GM12878 (cell line): Measurements from ENCODE around the gene CFAP99. TPM values are rescaled to one million over a fixed set of nuclear protein-coding genes. Genes with fewer than 3 reads are reported as not detected.

ENCODE experiments used
- CEBPB ChIP-seq, 2 experiments: fragments of 150-350 bp in 1 of 2; IDR thresholded peaks; 2 replicates each; pipeline ENCODE4 v1.6.1; 2012 to 2014; ENCODE audit warnings: low read depth in 2 of 2, low read length in 2 of 2, borderline replicate concordance in 1 of 2, inconsistent platforms in 1 of 2
- CHD2 ChIP-seq: IDR thresholded peaks from 2 replicates; pipeline ENCODE4 v1.6.1; 2011; ENCODE audit warnings: low read depth, low read length, improper control_type of control experiment, borderline replicate concordance
- ELK1 ChIP-seq: IDR thresholded peaks from 2 replicates; pipeline ENCODE4 v1.6.1; 2012; ENCODE audit warnings: low read depth, low read length, improper control_type of control experiment
- EZH2 ChIP-seq: IDR thresholded peaks from 2 replicates; pipeline ENCODE4 v1.6.1; 2012; ENCODE audit warnings: low read depth, mild to moderate bottlenecking, control low read depth, inconsistent platforms, low read length, borderline replicate concordance; ENCODE audit not compliant: control insufficient read depth
- GATAD2B ChIP-seq: fragments of 450-650 bp; conservative IDR thresholded peaks from 2 replicates; pipeline ENCODE4 v1.6.1; 2017; ENCODE audit warnings: low read depth, mild to moderate bottlenecking, moderate library complexity
- HDAC2 ChIP-seq: fragments of 200-600 bp; sonication (generic); IDR thresholded peaks from 2 replicates; pipeline ENCODE4 v1.6.1; 2017
- IKZF2 ChIP-seq, 2 experiments: fragments of 450-650 bp; IDR thresholded peaks; 2 replicates each; pipeline ENCODE4 v1.6.1; 2017; ENCODE audit warnings: mild to moderate bottlenecking in 2 of 2, moderate library complexity in 2 of 2
- IRF4 ChIP-seq: IDR thresholded peaks from 2 replicates; pipeline ENCODE4 v1.6.1; 2011; ENCODE audit warnings: low read depth, low read length
- JUND ChIP-seq: IDR thresholded peaks from 2 replicates; pipeline ENCODE4 v1.6.1; 2012; ENCODE audit warnings: low read depth, mild to moderate bottlenecking, low read length, improper control_type of control experiment, moderate library complexity
- KAT2A ChIP-seq: conservative IDR thresholded peaks from 2 replicates; pipeline ENCODE4 v1.6.1; 2011; ENCODE audit warnings: low read depth, low read length; ENCODE audit not compliant: control insufficient read depth
- KLF5 ChIP-seq: fragments of 450-650 bp; IDR thresholded peaks from 2 replicates; pipeline ENCODE4 v1.6.1; 2014; ENCODE audit warnings: mild to moderate bottlenecking; ENCODE audit not compliant: partially characterized antibody
- MTA2 ChIP-seq: fragments of 450-650 bp; IDR thresholded peaks from 2 replicates; pipeline ENCODE4 v1.6.1; 2016; ENCODE audit warnings: low read depth, mild to moderate bottlenecking, moderate library complexity
- MXI1 ChIP-seq: fragments of 150-350 bp; IDR thresholded peaks from 2 replicates; pipeline ENCODE4 v1.6.1; 2011; ENCODE audit warnings: low read depth, mild to moderate bottlenecking, inconsistent platforms, low read length, improper control_type of control experiment
- NR2C1 ChIP-seq: fragments of 450-650 bp; IDR thresholded peaks from 2 replicates; pipeline ENCODE4 v1.6.1; 2017; ENCODE audit warnings: antibody characterized with exemption, mild to moderate bottlenecking, moderate library complexity
- PBX3 ChIP-seq: IDR thresholded peaks from 2 replicates; pipeline ENCODE4 v1.6.1; 2011; ENCODE audit warnings: mild to moderate bottlenecking, low read depth, low read length, moderate library complexity; ENCODE audit not compliant: insufficient replicate concordance
- RB1 ChIP-seq: fragments of 450-650 bp; formaldehyde crosslinking; IDR thresholded peaks from 2 replicates; pipeline ENCODE4 v1.6.1; 2017; ENCODE audit warnings: mild to moderate bottlenecking, borderline replicate concordance
- SIX5 ChIP-seq: IDR thresholded peaks from 2 replicates; pipeline ENCODE4 v1.6.1; 2011; ENCODE audit warnings: mild to moderate bottlenecking, low read depth, low read length, moderate library complexity; ENCODE audit not compliant: severe bottlenecking
- SMARCA5 ChIP-seq: fragments of 450-650 bp; IDR thresholded peaks from 2 replicates; pipeline ENCODE4 v1.6.1; 2017; ENCODE audit warnings: mild to moderate bottlenecking
- SMC3 ChIP-seq: IDR thresholded peaks from 2 replicates; pipeline ENCODE4 v1.6.1; 2011; ENCODE audit warnings: low read length, improper control_type of control experiment, borderline replicate concordance
- SUPT20H ChIP-seq: IDR thresholded peaks from 2 replicates; pipeline ENCODE4 v1.6.1; 2011; ENCODE audit warnings: low read depth, mild to moderate bottlenecking, low read length, moderate library complexity, borderline replicate concordance; ENCODE audit not compliant: control insufficient read depth
- TCF7 ChIP-seq: IDR thresholded peaks from 2 replicates; pipeline ENCODE4 v1.6.1; 2014; ENCODE audit warnings: antibody characterized with exemption, borderline replicate concordance
- ZNF207 ChIP-seq: fragments of 450-650 bp; IDR thresholded peaks from 2 replicates; pipeline ENCODE4 v1.6.1; 2014; ENCODE audit warnings: antibody characterized with exemption, mild to moderate bottlenecking, borderline replicate concordance
- ZNF24 ChIP-seq: fragments of 450-650 bp; IDR thresholded peaks from 2 replicates; pipeline ENCODE4 v1.6.1; 2017; ENCODE audit warnings: antibody characterized with exemption, mild to moderate bottlenecking
- polyA plus RNA-seq, 11 experiments: library from polyadenylated mRNA; depleted of rRNA in 4 of 11; unstranded in 6 of 11; stranded (reverse) in 5 of 11; fragments of >200 nt; fragmentation: Nextera tagmentation in 4 of 11; fragmentation: Illumina TruSeq in 1 of 11; extraction: Ambion mirVana in 4 of 11; extraction: Trizol in 1 of 11; gene quantifications; 1 replicate in 1 of 11; 2 replicates in 10 of 11; pipeline versions ENCODE4 v1.2.1 to v1.2.3, GENCODE V29; 2011 to 2016; ENCODE audit warnings: inconsistent platforms in 2 of 11, missing spikeins in 2 of 11, low read depth in 1 of 11
- total RNA-seq, 4 experiments: library from RNA; depleted of rRNA in 3 of 4; stranded (reverse); fragments of >200 nt in 3 of 4; fragmentation: Illumina TruSeq in 1 of 4; extraction: Trizol in 1 of 4; gene quantifications; 2 replicates each; pipeline versions ENCODE4 v1.2.1 to v1.2.3, GENCODE V29; 2013 to 2021
- TF ChIP-seq, protein P1 (sequence below): fragments of 450-650 bp; IDR thresholded peaks from 2 replicates; pipeline ENCODE4 v1.6.1; 2014; ENCODE audit warnings: mild to moderate bottlenecking
- TF ChIP-seq, protein P2 (sequence below): IDR thresholded peaks from 2 replicates; pipeline ENCODE4 v1.6.1; 2012; ENCODE audit warnings: low read depth, low read length, improper control_type of control experiment

The CFAP99 gene
- total and polyA plus RNA-seq, 10 of the 15 experiments (the other 5 are each of a cell fraction or from before 2014, with no cell fraction given) = not detected

DNA sequence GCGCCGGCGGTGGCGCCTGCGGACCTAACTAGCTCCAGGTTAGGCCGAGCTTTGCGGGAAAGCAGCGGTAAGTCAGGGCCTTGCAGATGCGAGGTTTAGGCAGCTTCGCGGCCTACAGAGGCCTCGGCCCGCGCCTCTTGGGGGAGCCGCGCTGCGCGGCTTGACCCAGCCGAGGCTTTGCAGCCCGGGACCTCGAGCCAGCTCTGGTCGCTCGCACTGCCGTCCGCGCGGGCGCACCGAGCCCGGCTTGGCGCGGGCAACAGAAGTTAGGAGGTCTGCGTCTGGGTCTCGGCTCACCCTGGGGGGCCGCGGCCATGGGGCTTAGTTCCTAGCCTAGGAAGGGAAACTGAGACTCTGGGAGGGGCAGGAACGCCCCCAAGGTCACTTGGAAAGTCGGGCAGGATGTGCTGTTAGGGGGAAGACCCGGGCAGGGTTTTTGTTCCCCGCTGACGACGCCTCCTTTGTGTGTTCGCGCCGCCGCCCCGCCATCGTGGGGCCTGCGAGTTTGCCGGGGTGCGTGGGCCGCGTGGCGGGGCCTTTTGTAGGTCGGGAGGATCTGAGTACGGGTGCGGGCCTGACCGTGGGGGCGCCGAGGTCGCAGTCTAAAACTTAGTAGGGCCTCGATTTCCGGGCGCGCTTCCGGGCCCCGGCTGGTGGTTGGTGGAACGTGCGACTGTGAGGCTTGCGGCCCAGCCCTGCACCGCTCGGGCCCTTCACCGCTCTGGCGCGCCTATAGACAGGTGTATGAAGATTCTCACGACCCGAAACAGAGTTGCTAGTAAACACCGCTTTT is 50.6 kb downstream of the CFAP99 start (continued):
- TF ChIP-seq, protein P1, sequence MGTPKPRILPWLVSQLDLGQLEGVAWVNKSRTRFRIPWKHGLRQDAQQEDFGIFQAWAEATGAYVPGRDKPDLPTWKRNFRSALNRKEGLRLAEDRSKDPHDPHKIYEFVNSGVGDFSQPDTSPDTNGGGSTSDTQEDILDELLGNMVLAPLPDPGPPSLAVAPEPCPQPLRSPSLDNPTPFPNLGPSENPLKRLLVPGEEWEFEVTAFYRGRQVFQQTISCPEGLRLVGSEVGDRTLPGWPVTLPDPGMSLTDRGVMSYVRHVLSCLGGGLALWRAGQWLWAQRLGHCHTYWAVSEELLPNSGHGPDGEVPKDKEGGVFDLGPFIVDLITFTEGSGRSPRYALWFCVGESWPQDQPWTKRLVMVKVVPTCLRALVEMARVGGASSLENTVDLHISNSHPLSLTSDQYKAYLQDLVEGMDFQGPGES = no peak
- TF ChIP-seq PBX3 (no peak), HDAC2 (no peak), KAT2A (no peak), SUPT20H (no peak), CEBPB (IDR thresholded peaks at IDR 0.05; ENCODE audit: borderline replicate concordance in 1 of 2, low read depth in 2 of 2, low read length in 2 of 2) (no peak), ELK1 (peak; percentile 33; the same call in 1 of the 2 replicates), SMARCA5 (0 out of 2 replicates have a peak, but pooled peaks have one; percentile 37), MTA2 (no peak), IKZF2 (IDR thresholded peaks at IDR 0.05) (peak; percentile 34 to 49; a peak in 1 of 4 replicates), SIX5 (no peak), MXI1 (no peak; the same call in 1 of the 2 replicates), RB1 (peak; percentile 23; the same call in 1 of the 2 replicates), SMC3 (no peak), JUND (no peak), ZNF24 (no peak), GATAD2B (peak; percentile 52), KLF5 (no peak), TCF7 (no peak), ZNF207 (no peak; the same call in 1 of the 2 replicates), CHD2 (no peak), IRF4 (no peak), NR2C1 (no peak), EZH2 (no peak)
- TF ChIP-seq, protein P2, sequence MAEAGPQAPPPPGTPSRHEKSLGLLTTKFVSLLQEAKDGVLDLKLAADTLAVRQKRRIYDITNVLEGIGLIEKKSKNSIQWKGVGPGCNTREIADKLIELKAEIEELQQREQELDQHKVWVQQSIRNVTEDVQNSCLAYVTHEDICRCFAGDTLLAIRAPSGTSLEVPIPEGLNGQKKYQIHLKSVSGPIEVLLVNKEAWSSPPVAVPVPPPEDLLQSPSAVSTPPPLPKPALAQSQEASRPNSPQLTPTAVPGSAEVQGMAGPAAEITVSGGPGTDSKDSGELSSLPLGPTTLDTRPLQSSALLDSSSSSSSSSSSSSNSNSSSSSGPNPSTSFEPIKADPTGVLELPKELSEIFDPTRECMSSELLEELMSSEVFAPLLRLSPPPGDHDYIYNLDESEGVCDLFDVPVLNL = no peak
